SK-N-SH (cell line): ENCODE measurements around the gene RABL6. TPM values are rescaled to one million over a fixed set of nuclear protein-coding genes. Genes with fewer than 3 reads are reported as not detected.

Source experiments
- CTCF ChIA-PET: fragments of 300-600, 350-600 bp; formaldehyde crosslinking; extraction: SDS; loops from one replicate; lab custom pipeline; 2021; lab: Yijun Ruan, JAX
- POLR2A ChIA-PET: fragments of 350-600 bp; sonication (Branson Sonifier 250); formaldehyde crosslinking; extraction: SDS; loops from one replicate; lab custom pipeline; 2020; ENCODE audit warnings: antibody characterized with exemption, inconsistent platforms; lab: Yijun Ruan, JAX
- DNase-seq: peaks from one replicate; pipeline ENCODE4 v3.0.0; 2012
- H2AFZ ChIP-seq: fragments of 200-600 bp; sonication (generic); 2 replicates; pipeline ENCODE4 v1.8.1; 2016; ENCODE audit warnings: antibody characterized with exemption, mild to moderate bottlenecking, low read depth
- H3F3A ChIP-seq: fragments of 200-600 bp; sonication (generic); replicated peaks from 2 replicates; pipeline ENCODE3; 2016; ENCODE audit warnings: antibody characterized with exemption, mild to moderate bottlenecking; ENCODE audit not compliant: insufficient read depth
- H3K27ac ChIP-seq, 2 experiments: fragments of 200-500 bp in 1 of 2; fragments of 200-600 bp in 1 of 2; sonication (Bioruptor generic) in 1 of 2; sonication (generic), shearing (Covaris generic) in 1 of 2; 2 replicates each; pipeline versions ENCODE4 v1.5.1 to v1.6.1; 2014 to 2016; ENCODE audit warnings: low read depth in 2 of 2, inconsistent platforms in 1 of 2, low read length in 1 of 2, mild to moderate bottlenecking in 1 of 2, mixed read lengths in 1 of 2
- H3K27me3 ChIP-seq: fragments of 200-600 bp; sonication (generic), shearing (Covaris generic); 2 replicates; pipeline ENCODE4 v1.6.1; 2016; ENCODE audit warnings: mixed run types; ENCODE audit not compliant: insufficient read depth
- H3K36me3 ChIP-seq, 2 experiments: fragments of 200-500 bp in 1 of 2; fragments of 200-600 bp in 1 of 2; sonication (Bioruptor generic) in 1 of 2; sonication (generic) in 1 of 2; replicated peaks in 1 of 2; 2 replicates each; pipeline versions ENCODE3 to v1.5.1; 2014 to 2016; ENCODE audit warnings: low read length in 1 of 2, mild to moderate bottlenecking in 1 of 2; ENCODE audit not compliant: insufficient read depth in 2 of 2, control insufficient read depth in 1 of 2
- H3K4me1 ChIP-seq, 2 experiments: fragments of 200-500 bp in 1 of 2; fragments of 200-600 bp in 1 of 2; sonication (Bioruptor generic) in 1 of 2; sonication (generic), shearing (Covaris generic) in 1 of 2; 2 replicates each; pipeline versions ENCODE4 v1.5.1 to v1.6.1; 2014 to 2016; ENCODE audit warnings: low read depth in 1 of 2, low read length in 1 of 2, mixed run types in 1 of 2; ENCODE audit not compliant: insufficient read depth in 2 of 2, control insufficient read depth in 1 of 2
- H3K4me2 ChIP-seq: fragments of 200-600 bp; sonication (generic), shearing (Covaris generic); 2 replicates; pipeline ENCODE4 v1.6.1; 2017; ENCODE audit warnings: mixed run types
- H3K4me3 ChIP-seq, 2 experiments: fragments of 200-500 bp in 1 of 2; fragments of 200-600 bp in 1 of 2; sonication (Bioruptor generic) in 1 of 2; sonication (generic), shearing (Covaris generic) in 1 of 2; 2 replicates each; pipeline versions ENCODE4 v1.5.1 to v1.8.1; 2014 to 2016; ENCODE audit warnings: low read depth in 2 of 2, inconsistent platforms in 1 of 2, low read length in 1 of 2, mild to moderate bottlenecking in 1 of 2, mixed read lengths in 1 of 2, moderate library complexity in 1 of 2
- H3K79me2 ChIP-seq: fragments of 200-600 bp; sonication (generic); 2 replicates; pipeline ENCODE4 v1.8.1; 2017; ENCODE audit warnings: mild to moderate bottlenecking; ENCODE audit not compliant: insufficient read depth
- H3K9ac ChIP-seq: fragments of 200-600 bp; sonication (generic); 2 replicates; pipeline ENCODE4 v1.6.1; 2017; ENCODE audit warnings: mixed run types
- H3K9me2 ChIP-seq: fragments of 200-600 bp; sonication (generic); 2 replicates; pipeline ENCODE4 v1.6.1; 2017; ENCODE audit warnings: mixed run types
- H3K9me3 ChIP-seq: fragments of 200-600 bp; sonication (generic); 2 replicates; pipeline ENCODE4 v1.6.1; 2017; ENCODE audit warnings: mixed run types, mild to moderate bottlenecking, moderate library complexity
- H4K20me1 ChIP-seq: fragments of 200-600 bp; sonication (generic); 2 replicates; pipeline ENCODE4 v1.6.1; 2017; ENCODE audit warnings: mild to moderate bottlenecking, mixed run types; ENCODE audit not compliant: insufficient read depth
- CHD2 ChIP-seq: fragments of 150-350 bp; IDR thresholded peaks from 2 replicates; pipeline ENCODE4 v1.6.1; 2018; ENCODE audit warnings: low read length; ENCODE audit not compliant: partially characterized antibody
- ELF1 ChIP-seq: IDR thresholded peaks from 2 replicates; pipeline ENCODE4 v1.4.0; 2012
- EP300 ChIP-seq, 2 experiments: IDR thresholded peaks; 2 replicates each; pipeline versions ENCODE4 v1.4.0 to v1.6.1; 2012; ENCODE audit warnings: borderline replicate concordance in 1 of 2, low read depth in 1 of 2, low read length in 1 of 2
- EZH2phosphoT487 ChIP-seq: fragments of 200-600 bp; sonication (generic); IDR thresholded peaks from 2 replicates; pipeline ENCODE4 v1.6.1; 2017; ENCODE audit warnings: low read depth, mixed run types, mild to moderate bottlenecking, antibody characterized with exemption, moderate library complexity, borderline replicate concordance
- FOXJ3 ChIP-seq: sonication (generic); formaldehyde crosslinking; IDR thresholded peaks from 2 replicates; pipeline ENCODE4 v1.5.1; 2020; ENCODE audit warnings: mild to moderate bottlenecking, missing genetic modification reagents
- GABPA ChIP-seq: IDR thresholded peaks from 2 replicates; pipeline ENCODE4 v1.4.0; 2012; ENCODE audit warnings: low read depth, mild to moderate bottlenecking
- GATA2 ChIP-seq: sonication (generic); formaldehyde crosslinking; IDR thresholded peaks from 2 replicates; pipeline ENCODE4 v1.5.0; 2020; ENCODE audit warnings: mild to moderate bottlenecking, missing genetic modification reagents
- MEF2A ChIP-seq: IDR thresholded peaks from 2 replicates; pipeline ENCODE4 v1.4.0; 2012; ENCODE audit warnings: low read depth, borderline replicate concordance
- MXI1 ChIP-seq: IDR thresholded peaks from 2 replicates; pipeline ENCODE4 v1.6.1; 2012; ENCODE audit warnings: mild to moderate bottlenecking, low read depth, low read length, improper control_type of control experiment
- NFIC ChIP-seq: IDR thresholded peaks from 2 replicates; pipeline ENCODE4 v1.4.0; 2012; ENCODE audit warnings: borderline replicate concordance
- PBX3 ChIP-seq: IDR thresholded peaks from 2 replicates; pipeline ENCODE4; 2012
- POLR2AphosphoS5 ChIP-seq: IDR thresholded peaks from 2 replicates; pipeline ENCODE4 v1.6.1; 2012; ENCODE audit warnings: low read depth, low read length
- RAD21 ChIP-seq: IDR thresholded peaks from 2 replicates; pipeline ENCODE4 v1.6.1; 2012; ENCODE audit warnings: mild to moderate bottlenecking, low read length
- RXRA ChIP-seq: IDR thresholded peaks from 2 replicates; pipeline ENCODE4 v1.4.0; 2012; ENCODE audit warnings: low read depth, mild to moderate bottlenecking, borderline replicate concordance
- SIN3A ChIP-seq: IDR thresholded peaks from 2 replicates; pipeline ENCODE4 v1.6.1; 2012; ENCODE audit warnings: low read depth, mild to moderate bottlenecking, low read length, moderate library complexity, borderline replicate concordance
- SMC3 ChIP-seq: IDR thresholded peaks from 2 replicates; pipeline ENCODE4 v1.6.1; 2012; ENCODE audit warnings: low read depth, low read length, improper control_type of control experiment
- TCF12 ChIP-seq: IDR thresholded peaks from 2 replicates; pipeline ENCODE4 v1.4.0; 2012
- USF2 ChIP-seq: fragments of 150-350 bp; IDR thresholded peaks from 2 replicates; pipeline ENCODE4 v1.6.1; 2017; ENCODE audit warnings: antibody characterized with exemption, low read length, low read depth, borderline replicate concordance
- ZBTB33 ChIP-seq: IDR thresholded peaks from 2 replicates; pipeline ENCODE4 v1.4.0; 2012; ENCODE audit warnings: low read depth, borderline replicate concordance
- WGBS: methylation state at CpG from one replicate; pipeline ENCODE4 v1.1.6; 2017; ENCODE audit warnings: low lambda C conversion rate; 5-methylcytosine and 5-hydroxymethylcytosine counted together
- polyA plus RNA-seq, 3 experiments: library from polyadenylated mRNA; depleted of rRNA; stranded (reverse); fragments of >200 nt; gene quantifications; 2 replicates each; pipeline ENCODE4 v1.2.3, GENCODE V29; 2012

The RABL6 gene
- polyA plus RNA-seq, 1 of the 3 experiments (the other 2 are of a cell fraction): 43.6 TPM

GRCh38 chr9:136795000-136795348, 12.8 kb upstream of the RABL6 start:
- Histone ChIP-seq H3K9me2 (no peaks in the 10 kb centered on the region), H3K4me1 (peaks cover 6 to 54% of the 10 kb centered on the region in 2 experiments), H3K4me2 (no peak overlapping the region), H3K36me3 (peaks cover 0 to 9% of the 10 kb centered on the region in 2 experiments), H3K9me3 (no peaks in the 10 kb centered on the region), H3F3A (peaks cover 14% of the 10 kb centered on the region), H3K79me2 (peaks cover 11% of the 10 kb centered on the region), H2AFZ (no peak overlapping the region), H3K27ac (no peak overlapping the region), H3K4me3 (no peak overlapping the region), H4K20me1 (peaks cover 5% of the 10 kb centered on the region; the same call in 1 of the 2 replicates), H3K9ac (no peak overlapping the region), H3K27me3 (no peaks in the 10 kb centered on the region)
- ChIA-PET CTCF (interaction anchor here (1.1 to 5.0 kb wide), 3 partner anchors 35 to 240 kb away, joined by 4 to 36 read pairs (median 4); partner anchors contain the start of gene AJM1), POLR2A (no interaction called here)
- WGBS: 89% methylated on average over 6 of the region's 6 CpGs
- TF ChIP-seq CHD2 (no peak), ELF1 (no peak), MEF2A (no peak), FOXJ3 (CRISPR knock-in tag) (no peak), PBX3 (no peak)
- TF ChIP-seq, all 33 proteins: peak for 0
- DNase-seq: no peak

GRCh38 chr9:136796238-136796774, 11.4 kb upstream of the RABL6 start, which contains the start of gene CCDC183:
Gene CCDC183, plus strand, starts transcription at chr9:136796338. Its CDS starts 60 bp downstream, at chr9:136796398.
- H3K4me2 ChIP-seq: no peak within 1 kb of the TSS
- no peaks in the 10 kb centered on the region for H3K9me2 ChIP-seq
- peaks cover 11% of the 10 kb centered on the region for H3K79me2 ChIP-seq
- TF ChIP-seq CHD2 (no peak), EZH2phosphoT487 (no peak), SIN3A (no peak), RAD21 (no peak), GATA2 (CRISPR knock-in tag) (no peak), GABPA (no peak), SMC3 (no peak), ZBTB33 (no peak), RXRA (no peak), USF2 (no peak), TCF12 (no peak), MEF2A (no peak), MXI1 (no peak), EP300 (IDR thresholded peaks at IDR 0.05; ENCODE audit: borderline replicate concordance in 1 of 2, low read depth in 1 of 2, low read length in 1 of 2) (no peak), NFIC (no peak), POLR2AphosphoS5 (no peak)
- TF ChIP-seq, all 33 proteins: peak for 0
- CTCF ChIA-PET: interaction anchor here (0.7 to 1.7 kb wide), 4 partner anchors 37 to 239 kb away, joined by 3 to 8 read pairs (median 4); partner anchors contain the start of gene AJM1
- Histone ChIP-seq H3K27me3 (no peaks in the 10 kb centered on the region), H3K9me3 (no peaks in the 10 kb centered on the region), H3K4me1 (peaks cover 5 to 54% of the 10 kb centered on the region in 2 experiments; a peak in 2 of 4 replicates), H3K36me3 (peaks cover 0 to 9% of the 10 kb centered on the region in 2 experiments), H4K20me1 (peaks cover 5% of the 10 kb centered on the region; the same call in 1 of the 2 replicates), H3F3A (peaks cover 14% of the 10 kb centered on the region), H3K4me3 (no peak within 1 kb of the TSS), H3K9ac (no peak within 1 kb of the TSS), H2AFZ (no peak within 1 kb of the TSS), H3K27ac (peak within 1 kb of the TSS in 1 of 2 experiments; percentile 91; a peak in 2 of 4 replicates)
- no peak for DNase-seq
- POLR2A ChIA-PET: no interaction called here
- 71% methylated on average over 4 of the region's 5 CpGs for WGBS
